Epithelial cell of proximal tubule (primary cell): ENCODE measurements around the gene TNNI3K. TPM values are rescaled to one million over a fixed set of nuclear protein-coding genes. Genes with fewer than 3 reads are reported as not detected.

Experiments
- DNase-seq: peaks from one replicate; pipeline ENCODE4 v3.0.0-alpha.2; 2011; ENCODE audit warnings: low read depth
- H3K4me3 ChIP-seq: 2 replicates; pipeline ENCODE4 v1.5.1; 2011; ENCODE audit warnings: low read depth, mild to moderate bottlenecking, low read length
- total RNA-seq: library from RNA; depleted of rRNA; stranded (reverse); fragments of >200 nt; gene quantifications from 2 replicates; pipeline ENCODE4 v1.2.3, GENCODE V29; 2015
- TF ChIP-seq, protein P1 (sequence below): conservative IDR thresholded peaks from 2 replicates; pipeline ENCODE4 v1.5.1; 2012; ENCODE audit warnings: low read depth, mild to moderate bottlenecking, low read length

TNNI3K gene
- total RNA-seq, 1 donor from 2014 or later = 0.69 TPM

- no peak for DNase-seq
- no peak overlapping the region for H3K4me3 ChIP-seq
- TF ChIP-seq, protein P1, sequence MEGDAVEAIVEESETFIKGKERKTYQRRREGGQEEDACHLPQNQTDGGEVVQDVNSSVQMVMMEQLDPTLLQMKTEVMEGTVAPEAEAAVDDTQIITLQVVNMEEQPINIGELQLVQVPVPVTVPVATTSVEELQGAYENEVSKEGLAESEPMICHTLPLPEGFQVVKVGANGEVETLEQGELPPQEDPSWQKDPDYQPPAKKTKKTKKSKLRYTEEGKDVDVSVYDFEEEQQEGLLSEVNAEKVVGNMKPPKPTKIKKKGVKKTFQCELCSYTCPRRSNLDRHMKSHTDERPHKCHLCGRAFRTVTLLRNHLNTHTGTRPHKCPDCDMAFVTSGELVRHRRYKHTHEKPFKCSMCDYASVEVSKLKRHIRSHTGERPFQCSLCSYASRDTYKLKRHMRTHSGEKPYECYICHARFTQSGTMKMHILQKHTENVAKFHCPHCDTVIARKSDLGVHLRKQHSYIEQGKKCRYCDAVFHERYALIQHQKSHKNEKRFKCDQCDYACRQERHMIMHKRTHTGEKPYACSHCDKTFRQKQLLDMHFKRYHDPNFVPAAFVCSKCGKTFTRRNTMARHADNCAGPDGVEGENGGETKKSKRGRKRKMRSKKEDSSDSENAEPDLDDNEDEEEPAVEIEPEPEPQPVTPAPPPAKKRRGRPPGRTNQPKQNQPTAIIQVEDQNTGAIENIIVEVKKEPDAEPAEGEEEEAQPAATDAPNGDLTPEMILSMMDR = no peak
These were observed 122.0 kb downstream of the TNNI3K start for GRCh38 chr1:74357150-74357549.

- TF ChIP-seq, protein P1 = no peak
- H3K4me3 ChIP-seq = no peak overlapping the region
- no peak for DNase-seq
These were observed 122.6 kb downstream of the TNNI3K start for GRCh38 chr1:74357756-74358155.

GRCh38 chr1:74362691-74363090 is 127.5 kb downstream of the TNNI3K start:
- DNase-seq = no peak
- TF ChIP-seq, protein P1 = no peak
- H3K4me3 ChIP-seq = no peak overlapping the region

GRCh38 chr1:74363220-74363619 is 128.0 kb downstream of the TNNI3K start:
- TF ChIP-seq, protein P1 = no peak
- H3K4me3 ChIP-seq = no peak overlapping the region
- DNase-seq = no peak

DNA sequence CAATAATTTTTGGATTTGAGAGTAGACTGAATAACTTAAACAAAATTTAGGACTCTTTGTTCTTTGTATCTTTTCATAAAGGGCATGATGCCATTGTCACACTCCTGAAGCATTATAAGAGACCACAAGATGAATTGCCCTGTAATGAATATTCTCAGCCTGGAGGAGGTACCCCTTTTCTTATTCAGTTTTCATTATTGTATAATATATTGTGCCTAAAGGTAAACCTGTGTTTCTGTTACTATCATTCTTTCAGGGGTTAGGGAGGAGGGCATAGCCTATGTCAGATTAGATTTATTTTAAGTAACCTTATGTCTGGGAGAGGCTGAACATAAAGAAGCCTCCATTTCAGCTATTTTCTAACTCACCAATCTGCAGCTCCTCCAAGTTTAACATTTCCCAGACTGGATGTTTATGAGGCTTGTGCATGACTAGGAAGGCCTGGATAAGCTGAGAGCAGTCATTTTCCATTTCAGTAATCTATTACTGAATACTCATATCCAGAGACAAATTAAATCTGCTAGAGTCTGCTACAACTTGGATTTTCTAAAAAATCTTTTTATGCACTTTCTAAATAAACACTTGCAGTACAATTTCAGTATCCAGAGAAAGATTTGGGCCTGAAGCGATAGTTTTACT is 132.1 kb downstream of the TNNI3K start:
- no peak overlapping the region for H3K4me3 ChIP-seq
- TF ChIP-seq, protein P1 = no peak
- no peak for DNase-seq

DNA sequence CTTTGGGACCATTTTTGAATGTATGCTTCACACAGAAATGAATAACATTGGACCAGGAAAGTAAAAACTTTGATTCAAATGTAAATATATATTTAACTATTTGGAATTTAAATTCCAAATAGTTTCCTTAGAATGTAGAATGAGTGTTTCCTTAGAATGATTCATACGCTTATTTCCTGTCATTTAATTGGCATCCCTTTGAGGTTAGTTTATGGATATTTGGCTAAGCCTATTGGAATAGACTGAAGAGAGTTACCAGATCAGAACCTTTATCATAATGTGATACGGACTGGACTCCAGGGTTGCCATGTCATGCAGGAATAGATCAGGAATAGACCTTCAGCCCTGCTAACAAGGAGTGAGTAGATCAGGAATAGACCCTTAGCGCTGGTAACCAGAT is 133.1 kb downstream of the TNNI3K start:
- H3K4me3 ChIP-seq = no peak overlapping the region
- no peak for DNase-seq
- TF ChIP-seq, protein P1 = no peak

GRCh38 chr1:74375376-74375775 is 140.2 kb downstream of the TNNI3K start:
- no peak for DNase-seq
- TF ChIP-seq, protein P1 = no peak
- H3K4me3 ChIP-seq = no peak overlapping the region
